ENCODE results near the gene KBTBD13. TPM values are rescaled to one million over a fixed set of nuclear protein-coding genes. Genes with fewer than 3 reads are reported as not detected.

The KBTBD13 gene
- polyA plus RNA-seq, 4 donors = 0.06 to 0.11 (median 0.09) TPM

DNA sequence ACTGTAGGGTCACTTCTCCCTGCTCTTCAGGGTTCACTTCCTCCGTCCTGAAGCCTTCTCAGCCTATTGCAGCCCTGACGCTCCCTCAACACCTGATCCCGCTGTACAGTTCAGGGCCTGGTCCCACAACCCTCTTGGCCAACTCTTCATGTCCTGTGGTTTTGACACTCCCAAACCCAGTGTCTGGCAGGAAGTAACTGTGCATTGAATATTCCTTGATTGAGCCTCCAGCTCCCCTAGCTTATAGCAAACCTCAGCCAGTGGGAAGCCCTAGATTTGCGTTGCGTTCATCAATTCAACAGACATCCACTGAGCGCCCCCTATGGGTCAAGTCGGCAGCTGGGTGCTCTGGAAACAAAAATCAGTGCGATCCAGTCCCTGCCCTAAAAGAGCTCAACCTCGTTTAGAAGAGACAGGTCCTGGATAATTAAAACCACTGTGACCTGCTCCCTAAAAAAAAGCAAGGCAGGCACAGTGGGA is 24.9 kb downstream of the KBTBD13 start:
- DNase-seq (ENCODE audit: low read depth in 4 of 4, low spot score in 3 of 4) = peak; percentile 74 to 80 (median 78)

DNA sequence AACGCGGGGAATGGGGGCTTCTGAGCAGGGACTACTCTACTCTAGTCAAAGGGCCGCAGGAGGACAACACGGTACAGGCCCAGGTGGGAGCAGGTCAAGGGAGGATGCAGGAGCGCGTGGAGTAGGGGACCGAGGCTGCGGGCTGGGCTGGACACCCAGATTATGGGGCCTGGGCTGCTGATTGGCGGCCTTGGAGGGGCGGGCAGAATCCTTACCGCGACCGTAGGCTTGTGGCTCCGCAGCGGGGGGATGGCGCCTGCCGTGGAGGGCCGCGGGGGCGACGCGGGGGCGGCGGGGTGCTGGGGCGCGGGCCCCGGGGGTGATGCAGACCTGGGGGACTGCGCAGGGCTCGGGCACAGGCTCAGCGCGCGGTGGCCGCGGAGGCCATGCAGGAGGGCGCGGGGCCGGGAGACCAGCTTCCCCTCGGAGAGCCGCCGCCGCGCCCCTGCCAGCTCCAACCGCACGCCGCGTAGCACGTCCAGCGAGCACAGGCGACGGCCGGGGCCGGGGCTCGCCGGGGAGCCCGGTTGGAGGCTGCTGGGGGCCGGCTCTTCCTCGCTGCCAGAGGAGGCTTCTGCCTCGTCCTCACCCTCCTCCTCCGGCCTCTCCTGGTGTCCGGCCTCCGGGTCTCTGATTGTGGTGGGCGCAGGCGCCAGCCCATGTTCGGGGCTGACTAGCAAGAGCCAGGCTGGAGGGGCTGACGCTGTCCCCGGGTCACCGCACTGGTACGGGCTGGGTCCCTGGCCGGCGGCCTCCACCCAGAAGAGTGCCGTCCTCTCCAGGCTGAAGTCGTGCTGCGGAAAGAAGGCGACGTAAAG is 25.6 kb downstream of the KBTBD13 start:
- DNase-seq (ENCODE audit: low read depth in 4 of 4, low spot score in 3 of 4) = no peak

DNA sequence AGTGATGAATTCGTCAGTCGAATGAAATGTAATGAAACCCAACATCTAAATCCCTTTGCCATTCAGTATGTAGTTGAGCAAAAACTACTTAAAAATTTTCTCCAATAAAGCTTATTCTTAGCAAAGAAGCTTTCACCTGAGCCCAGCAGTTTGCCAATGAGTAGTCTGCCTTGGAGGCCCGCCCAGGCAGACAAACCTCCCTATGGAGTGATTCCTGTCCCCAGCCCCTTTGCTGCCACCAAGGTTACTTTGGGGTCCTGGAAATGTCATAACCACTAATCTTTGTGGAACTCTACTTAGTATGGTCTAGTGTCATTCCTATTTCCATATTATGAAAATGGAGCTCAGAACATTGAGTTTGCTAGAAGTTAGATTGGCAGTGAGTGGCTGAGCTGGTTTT is 26.4 kb downstream of the KBTBD13 start:
- no peak for DNase-seq (ENCODE audit: low read depth in 4 of 4, low spot score in 3 of 4)

DNA sequence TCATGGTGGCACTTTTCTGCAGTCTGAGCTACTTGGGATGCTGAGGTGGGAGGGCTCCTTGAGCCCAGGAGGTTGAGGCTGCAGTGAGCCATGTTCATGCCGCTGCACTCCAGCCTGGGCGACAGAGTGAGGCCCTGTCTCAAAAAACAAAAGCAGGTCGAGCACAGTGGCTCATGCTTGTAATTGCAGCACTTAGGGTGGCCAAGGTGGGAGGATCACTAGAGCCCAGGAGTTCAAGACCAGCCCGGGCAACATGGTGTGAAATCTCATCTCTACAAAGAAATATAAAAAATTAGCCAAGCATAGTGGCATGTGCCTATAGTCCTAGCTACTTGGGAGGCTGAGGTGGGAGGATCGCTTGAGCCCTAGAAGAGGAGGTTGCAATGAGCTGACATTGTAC is 28.5 kb downstream of the KBTBD13 start:
- no peak for DNase-seq (ENCODE audit: low read depth in 4 of 4, low spot score in 3 of 4)

DNA sequence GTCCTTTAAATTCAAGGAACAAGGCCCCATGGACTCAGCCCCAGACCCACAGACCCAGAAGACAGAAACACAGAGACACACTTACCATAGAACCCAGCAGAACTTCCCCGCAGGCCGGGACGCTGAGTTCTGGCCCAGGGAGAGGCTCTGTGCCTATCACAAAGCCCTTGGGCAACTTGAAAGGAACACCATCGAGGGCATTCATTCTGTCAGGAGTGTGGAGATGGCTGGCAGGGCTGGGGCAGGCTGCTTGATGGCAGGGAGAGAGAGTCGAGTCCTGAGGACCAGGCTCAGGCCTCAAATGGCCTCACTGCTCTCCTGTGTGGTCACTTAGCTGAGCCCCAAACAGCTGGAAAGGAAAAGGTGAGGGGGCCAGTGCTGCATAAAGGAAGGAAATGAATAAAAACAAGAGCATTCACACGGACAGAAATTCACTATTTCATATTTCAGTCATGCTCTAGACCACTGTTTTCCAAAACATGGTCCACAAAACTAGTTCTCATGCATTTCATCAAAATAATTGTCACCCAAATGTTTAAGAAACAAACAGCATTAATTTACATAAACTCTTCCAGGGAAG is 29.6 kb downstream of the KBTBD13 start:
- no peak for DNase-seq (ENCODE audit: low read depth in 4 of 4, low spot score in 3 of 4)

DNA sequence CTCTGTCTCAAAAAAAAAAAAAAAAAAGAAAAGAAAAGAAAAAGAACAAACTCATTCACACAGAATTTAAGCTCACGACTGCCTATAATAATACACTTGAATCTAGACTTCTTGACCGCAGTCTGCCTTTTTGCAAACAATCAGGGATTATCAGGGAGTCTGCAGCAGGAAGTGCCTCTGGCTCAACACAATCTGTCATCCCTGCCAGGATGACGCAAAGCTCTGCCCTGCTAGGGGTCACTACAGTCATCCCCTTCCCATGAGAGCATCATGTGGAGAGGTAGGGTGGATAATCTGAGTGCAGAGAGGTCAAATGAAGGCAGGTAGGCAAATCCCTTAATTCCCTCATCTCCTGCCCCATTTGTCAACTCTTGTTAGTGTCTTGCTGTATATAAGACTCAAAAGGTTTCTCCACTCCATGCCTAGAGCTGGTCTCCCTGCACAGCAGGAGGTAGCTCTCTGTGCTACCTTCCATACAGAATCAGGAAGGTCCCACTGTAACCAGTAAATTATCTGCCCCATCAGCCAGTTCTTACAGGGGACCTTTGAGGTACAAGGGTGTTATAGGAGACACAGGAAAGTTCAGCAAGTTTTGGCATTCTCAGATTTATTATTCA is 34.2 kb downstream of the KBTBD13 start:
- DNase-seq (ENCODE audit: low read depth in 4 of 4, low spot score in 3 of 4) = no peak

DNA sequence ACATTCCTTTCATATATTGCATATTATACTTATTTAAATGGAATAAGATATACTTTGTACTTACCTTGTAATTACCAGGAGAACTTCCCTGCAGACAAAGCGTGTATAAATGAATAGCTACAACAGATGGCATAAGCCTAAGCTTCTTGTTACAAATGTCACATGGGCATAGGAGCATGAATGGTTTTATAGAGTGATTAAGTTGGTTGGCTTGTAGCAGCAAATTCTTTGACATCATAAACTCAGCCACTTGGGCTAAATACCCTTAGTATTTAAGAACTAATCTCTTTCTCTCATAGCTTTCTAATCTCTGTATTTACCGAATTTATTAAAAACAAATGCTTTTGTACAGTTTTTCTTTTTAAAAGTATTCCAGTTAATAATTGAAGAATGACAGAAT is 38.5 kb downstream of the KBTBD13 start, which contains the start of gene UBAP1L:
UBAP1L (minus strand) TSS at position 115 of the 400 bp plus-strand sequence. CDS start 8,985 bp downstream, outside the sequence.
- no peak for DNase-seq (ENCODE audit: low read depth in 4 of 4, low spot score in 3 of 4)

DNA sequence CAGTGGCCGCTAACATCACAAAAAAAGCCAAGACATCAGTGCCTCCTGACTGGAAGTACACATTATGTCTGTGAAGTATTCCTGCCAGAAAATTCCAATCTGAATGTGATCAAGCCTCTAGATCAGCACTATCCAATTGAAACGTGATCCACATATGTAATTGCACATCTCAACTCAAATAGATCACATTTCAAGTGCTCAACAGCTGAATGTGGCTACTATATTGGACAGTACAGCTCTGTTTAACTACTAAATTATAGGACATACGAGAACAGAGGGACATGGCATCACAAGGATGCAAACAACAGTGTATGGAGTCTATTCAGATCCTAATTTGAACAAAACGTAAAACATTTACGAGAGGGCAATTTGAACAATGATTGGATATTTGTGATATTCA is 39.0 kb downstream of the KBTBD13 start:
- DNase-seq (ENCODE audit: low read depth in 4 of 4, low spot score in 3 of 4) = no peak

Other genes with a start within 250 kb of the KBTBD13 start
- gene PLEKHO2, start 234.8 kb upstream of the KBTBD13 start, polyA plus RNA-seq (ENCODE audit: insufficient read length in 4 of 4) = 10 to 100 TPM; 16.2 to 20.6 (median 18.7) TPM
- gene ANKDD1A, start 164.8 kb upstream of the KBTBD13 start, polyA plus RNA-seq (ENCODE audit: insufficient read length in 4 of 4) = 1 to 10 TPM; 4.8 to 6.8 (median 5.3) TPM
- gene SPG21, start 86.8 kb upstream of the KBTBD13 start, polyA plus RNA-seq (ENCODE audit: insufficient read length in 4 of 4) = 100 to 1,000 TPM; 106 to 125 (median 115) TPM
- gene MTFMT, start 47.1 kb upstream of the KBTBD13 start, polyA plus RNA-seq (ENCODE audit: insufficient read length in 4 of 4) = 10 to 100 TPM; 14.9 to 16.4 (median 15.7) TPM
- 10 to 100 TPM; 10.8 to 11.7 (median 10.9) TPM for gene SLC51B, start 31.4 kb upstream of the KBTBD13 start, polyA plus RNA-seq (ENCODE audit: insufficient read length in 4 of 4)
- 1 to 10 TPM; 5.9 to 8.6 (median 7.0) TPM for gene RASL12, start 8.8 kb upstream of the KBTBD13 start, polyA plus RNA-seq (ENCODE audit: insufficient read length in 4 of 4)
- gene UBAP1L, start 38.5 kb downstream of the KBTBD13 start, polyA plus RNA-seq (ENCODE audit: insufficient read length in 4 of 4) = 1 to 10 TPM; 3.0 to 5.7 (median 3.6) TPM
- gene PDCD7, start 57.1 kb downstream of the KBTBD13 start, polyA plus RNA-seq (ENCODE audit: insufficient read length in 4 of 4) = 10 to 100 TPM; 27.5 to 32.9 (median 31.5) TPM
- gene CLPX, start 108.6 kb downstream of the KBTBD13 start, polyA plus RNA-seq (ENCODE audit: insufficient read length in 4 of 4) = 10 to 100 TPM; 56.7 to 75.9 (median 70.6) TPM
- gene CILP, start 134.7 kb downstream of the KBTBD13 start, polyA plus RNA-seq (ENCODE audit: insufficient read length in 4 of 4) = 1 to 10 TPM; 3.1 to 4.3 (median 3.8) TPM
- gene PARP16, start 210.1 kb downstream of the KBTBD13 start, polyA plus RNA-seq (ENCODE audit: insufficient read length in 4 of 4) = 10 to 100 TPM; 17.2 to 19.8 (median 17.6) TPM
- gene RNU5A-1, start 219.3 kb downstream of the KBTBD13 start, polyA plus RNA-seq (ENCODE audit: insufficient read length in 4 of 4) = not detected
- not detected for gene RNU5B-1, start 227.9 kb downstream of the KBTBD13 start, polyA plus RNA-seq (ENCODE audit: insufficient read length in 4 of 4)

Measured in right renal pelvis (tissue), 4 donors.